Liver (tissue), 9 donors: ENCODE results near the gene RAD51B. TPM values are rescaled to one million over a fixed set of nuclear protein-coding genes. Genes with fewer than 3 reads are reported as not detected.

Experiments used
- DNase-seq: peaks from one replicate; pipeline ENCODE4 v3.0.0-alpha.2; 2017; ENCODE audit warnings: low spot score
- H3K27ac ChIP-seq, 2 donors: one replicate each; pipeline ENCODE4 v1.7.0; 2013; ENCODE audit warnings: inconsistent platforms in 2 of 2, low read length in 2 of 2, control low read depth in 1 of 2, low read depth in 1 of 2, mild to moderate bottlenecking in 1 of 2
- H3K27me3 ChIP-seq, 4 donors: one replicate each; pipeline versions ENCODE4 v1.6.1 to v1.7.0; 2013; ENCODE audit warnings: low read length in 3 of 4, inconsistent platforms in 1 of 4, mild to moderate bottlenecking in 1 of 4, moderate library complexity in 1 of 4; ENCODE audit not compliant: control insufficient read depth in 4 of 4, insufficient read depth in 4 of 4
- H3K36me3 ChIP-seq, 4 donors: one replicate each; pipeline versions ENCODE4 v1.6.1 to v1.7.0; 2013; ENCODE audit warnings: low read length in 3 of 4, mild to moderate bottlenecking in 3 of 4, low read depth in 1 of 4, moderate library complexity in 1 of 4; ENCODE audit not compliant: control insufficient read depth in 4 of 4, insufficient read depth in 3 of 4
- H3K4me1 ChIP-seq, 4 donors: one replicate each; pipeline versions ENCODE4 v1.6.1 to v1.7.0; 2013; ENCODE audit warnings: low read length in 3 of 4, mild to moderate bottlenecking in 3 of 4, moderate library complexity in 1 of 4; ENCODE audit not compliant: control insufficient read depth in 4 of 4, insufficient read depth in 4 of 4
- H3K4me3 ChIP-seq, 3 donors: one replicate each; pipeline versions ENCODE4 v1.6.1 to v1.7.0; 2013; ENCODE audit warnings: low read length in 3 of 3, control low read depth in 1 of 3, low read depth in 1 of 3, mild to moderate bottlenecking in 1 of 3
- H3K9ac ChIP-seq, 2 donors: one replicate each; pipeline ENCODE4 v1.7.0; 2013; ENCODE audit warnings: low read length in 2 of 2, mild to moderate bottlenecking in 2 of 2, moderate library complexity in 2 of 2, control low read depth in 1 of 2, low read depth in 1 of 2
- H3K9me3 ChIP-seq, 4 donors: one replicate each; pipeline versions ENCODE4 v1.6.1 to v1.7.0; 2013; ENCODE audit warnings: low read length in 3 of 4; ENCODE audit not compliant: control insufficient read depth in 4 of 4
- EGR1 ChIP-seq, 2 donors: IDR thresholded peaks; 2 replicates each; pipeline ENCODE4 v1.6.1; 2016 to 2018; ENCODE audit warnings: antibody characterized with exemption in 2 of 2, low read depth in 2 of 2
- FOXA2 ChIP-seq: IDR thresholded peaks from 2 replicates; pipeline ENCODE4 v1.6.1; 2016; ENCODE audit warnings: antibody characterized with exemption
- GABPA ChIP-seq, 2 donors: IDR thresholded peaks in 1 of 2; conservative IDR thresholded peaks in 1 of 2; 2 replicates each; pipeline ENCODE4 v1.6.1; 2016; ENCODE audit warnings: antibody characterized with exemption in 2 of 2, mild to moderate bottlenecking in 1 of 2, moderate library complexity in 1 of 2
- HNF4A ChIP-seq, 2 donors: conservative IDR thresholded peaks; 2 replicates each; pipeline ENCODE4 v1.6.1; 2016; ENCODE audit warnings: antibody characterized with exemption in 2 of 2, mild to moderate bottlenecking in 2 of 2
- JUND ChIP-seq, 2 donors: IDR thresholded peaks; 2 replicates each; pipeline ENCODE4 v1.6.1; 2016; ENCODE audit warnings: antibody characterized with exemption in 2 of 2
- NR2F2 ChIP-seq: IDR thresholded peaks from 2 replicates; pipeline ENCODE4 v1.6.1; 2016; ENCODE audit warnings: antibody characterized with exemption
- RAD21 ChIP-seq, 2 donors: IDR thresholded peaks; 2 replicates each; pipeline ENCODE4 v1.6.1; 2016; ENCODE audit warnings: antibody characterized with exemption in 2 of 2, mild to moderate bottlenecking in 2 of 2
- SP1 ChIP-seq: IDR thresholded peaks from 2 replicates; pipeline ENCODE4 v1.6.1; 2018; ENCODE audit warnings: antibody characterized with exemption, mild to moderate bottlenecking
- TAF1 ChIP-seq: conservative IDR thresholded peaks from 2 replicates; pipeline ENCODE4 v1.6.1; 2016; ENCODE audit warnings: antibody characterized with exemption, mild to moderate bottlenecking
- WGBS: extraction: QIAGEN DNeasy Blood & Tissue Kit; methylation state at CpG from one replicate; pipeline ENCODE4 v1.1.7; 2013; 5-methylcytosine and 5-hydroxymethylcytosine counted together
- polyA plus RNA-seq, 2 donors: library from polyadenylated mRNA; stranded (reverse) in 1 of 2; unstranded in 1 of 2; fragments of 200-250 nt in 1 of 2; fragments of >200 nt in 1 of 2; fragmentation: Nextera tagmentation in 1 of 2; extraction: Ambion mirVana in 1 of 2; gene quantifications; one replicate each; pipeline versions ENCODE4 v1.2.1 to v1.2.3, GENCODE V29; 2013 to 2015
- total RNA-seq, 2 donors: library from RNA; depleted of rRNA; stranded (reverse); fragments of >200 nt; gene quantifications; one replicate each; pipeline ENCODE4 v1.2.3, GENCODE V29; 2014
- TF ChIP-seq, protein P1 (sequence below): IDR thresholded peaks from 2 replicates; pipeline ENCODE4 v1.6.1; 2016; ENCODE audit warnings: antibody characterized with exemption
- TF ChIP-seq, protein P2 (sequence below): IDR thresholded peaks from 2 replicates; pipeline ENCODE4 v1.6.1; 2016; ENCODE audit warnings: antibody characterized with exemption, mild to moderate bottlenecking
- donor health status: healthy.
- donor health status: healthy.
- donor health status: healthy.
- donor health status: healthy.
- donor health status: healthy.

RAD51B gene
- total and polyA plus RNA-seq, 4 donors = 0.81 to 12.9 (median 2.4) TPM

DNA sequence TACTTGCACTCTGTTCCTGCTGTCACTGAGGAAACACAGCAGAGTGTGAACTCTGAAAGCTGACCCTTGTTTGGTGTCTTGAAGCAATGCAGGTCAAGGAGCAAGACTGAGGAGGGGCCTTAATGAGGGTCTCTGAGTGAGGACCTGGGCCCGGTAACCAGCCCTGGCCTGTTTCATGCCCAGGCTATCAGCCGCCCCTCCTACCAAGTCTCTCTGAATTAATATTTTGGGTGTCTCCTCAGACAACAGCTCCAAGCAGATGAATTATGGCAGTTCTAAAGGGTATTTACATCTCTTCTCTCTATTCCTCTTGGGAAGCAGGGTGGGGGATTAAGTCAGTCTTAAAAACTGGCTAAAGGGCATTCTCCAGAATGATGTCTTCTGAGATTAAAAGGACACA, 578.8 kb downstream of the RAD51B start:
- 98% methylated on average over 2 of the region's 2 CpGs for WGBS

DNA sequence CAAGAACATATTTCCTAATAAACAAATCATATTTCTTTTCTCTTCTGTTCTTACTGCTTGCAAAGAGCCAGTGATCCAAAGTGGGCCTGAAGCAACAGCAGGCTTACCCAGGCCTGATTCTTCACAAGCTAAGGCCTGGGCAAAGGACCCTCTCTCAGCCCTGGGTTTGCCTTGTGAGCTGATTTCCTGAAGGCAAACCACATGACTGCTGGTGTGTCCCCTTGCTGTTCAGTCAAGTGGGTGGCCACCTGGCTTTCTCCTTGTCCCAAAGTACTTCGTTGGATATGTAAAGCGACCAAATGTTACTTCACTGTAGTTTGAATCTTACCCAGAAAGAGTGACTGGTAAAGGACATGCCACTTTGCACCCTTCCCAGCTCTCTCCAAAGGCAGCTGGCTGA, 580.4 kb downstream of the RAD51B start:
- TF ChIP-seq, protein P1, sequence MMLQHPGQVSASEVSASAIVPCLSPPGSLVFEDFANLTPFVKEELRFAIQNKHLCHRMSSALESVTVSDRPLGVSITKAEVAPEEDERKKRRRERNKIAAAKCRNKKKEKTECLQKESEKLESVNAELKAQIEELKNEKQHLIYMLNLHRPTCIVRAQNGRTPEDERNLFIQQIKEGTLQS = no peak
- H3K27ac ChIP-seq = no peak overlapping the region
- H3K36me3 ChIP-seq = no peaks in the 10 kb centered on the region
- H3K27me3 ChIP-seq = no peaks in the 10 kb centered on the region
- no peaks in the 10 kb centered on the region for H3K9me3 ChIP-seq
- DNase-seq = no peak
- peaks cover 0 to 2% (median 0%) of the 10 kb centered on the region in 4 donors for H3K4me1 ChIP-seq
- no peak overlapping the region for H3K9ac ChIP-seq
- 96% methylated on average over 2 of the region's 2 CpGs for WGBS
- no peak overlapping the region for H3K4me3 ChIP-seq

More for the DNA sequence above, 578.8 kb downstream of the RAD51B start:
- Histone ChIP-seq H3K27ac (no peak overlapping the region), H3K4me3 (no peak overlapping the region), H3K4me1 (peaks cover 0 to 4% (median 0%) of the 10 kb centered on the region in 4 donors), H3K9me3 (no peaks in the 10 kb centered on the region), H3K36me3 (no peaks in the 10 kb centered on the region), H3K27me3 (no peaks in the 10 kb centered on the region), H3K9ac (no peak overlapping the region)
- DNase-seq = no peak
- TF ChIP-seq GABPA (IDR thresholded peaks at IDR 0.05 in 1 of 2, conservative IDR thresholded peaks at IDR 0.05 in 1 of 2) (no peak), SP1 (no peak), NR2F2 (no peak), JUND (IDR thresholded peaks at IDR 0.05) (no peak), EGR1 (IDR thresholded peaks at IDR 0.05; ENCODE audit: low read depth in 2 of 2) (no peak)
- TF ChIP-seq, protein P2, sequence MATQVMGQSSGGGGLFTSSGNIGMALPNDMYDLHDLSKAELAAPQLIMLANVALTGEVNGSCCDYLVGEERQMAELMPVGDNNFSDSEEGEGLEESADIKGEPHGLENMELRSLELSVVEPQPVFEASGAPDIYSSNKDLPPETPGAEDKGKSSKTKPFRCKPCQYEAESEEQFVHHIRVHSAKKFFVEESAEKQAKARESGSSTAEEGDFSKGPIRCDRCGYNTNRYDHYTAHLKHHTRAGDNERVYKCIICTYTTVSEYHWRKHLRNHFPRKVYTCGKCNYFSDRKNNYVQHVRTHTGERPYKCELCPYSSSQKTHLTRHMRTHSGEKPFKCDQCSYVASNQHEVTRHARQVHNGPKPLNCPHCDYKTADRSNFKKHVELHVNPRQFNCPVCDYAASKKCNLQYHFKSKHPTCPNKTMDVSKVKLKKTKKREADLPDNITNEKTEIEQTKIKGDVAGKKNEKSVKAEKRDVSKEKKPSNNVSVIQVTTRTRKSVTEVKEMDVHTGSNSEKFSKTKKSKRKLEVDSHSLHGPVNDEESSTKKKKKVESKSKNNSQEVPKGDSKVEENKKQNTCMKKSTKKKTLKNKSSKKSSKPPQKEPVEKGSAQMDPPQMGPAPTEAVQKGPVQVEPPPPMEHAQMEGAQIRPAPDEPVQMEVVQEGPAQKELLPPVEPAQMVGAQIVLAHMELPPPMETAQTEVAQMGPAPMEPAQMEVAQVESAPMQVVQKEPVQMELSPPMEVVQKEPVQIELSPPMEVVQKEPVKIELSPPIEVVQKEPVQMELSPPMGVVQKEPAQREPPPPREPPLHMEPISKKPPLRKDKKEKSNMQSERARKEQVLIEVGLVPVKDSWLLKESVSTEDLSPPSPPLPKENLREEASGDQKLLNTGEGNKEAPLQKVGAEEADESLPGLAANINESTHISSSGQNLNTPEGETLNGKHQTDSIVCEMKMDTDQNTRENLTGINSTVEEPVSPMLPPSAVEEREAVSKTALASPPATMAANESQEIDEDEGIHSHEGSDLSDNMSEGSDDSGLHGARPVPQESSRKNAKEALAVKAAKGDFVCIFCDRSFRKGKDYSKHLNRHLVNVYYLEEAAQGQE = no peak
- TF ChIP-seq, protein P1 = no peak

DNA sequence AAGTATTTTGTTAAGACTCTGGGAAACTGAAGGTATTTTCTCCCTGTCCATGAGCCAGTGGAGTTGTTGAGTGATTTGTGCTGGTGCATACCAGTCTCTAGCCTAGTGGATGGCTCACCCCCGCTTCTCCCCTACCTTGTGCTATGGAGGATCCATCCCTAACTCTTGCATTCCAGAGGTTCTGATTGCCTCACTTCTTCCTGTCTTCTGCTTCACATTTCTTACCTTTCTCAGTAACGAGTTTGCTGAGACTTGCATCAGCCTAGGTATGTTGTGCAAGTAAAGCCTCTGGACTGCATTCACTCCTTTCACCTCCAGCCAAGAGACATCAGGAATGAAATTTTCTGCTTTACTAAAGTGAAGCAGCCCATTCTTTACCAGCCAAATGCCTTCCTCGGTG, 581.7 kb downstream of the RAD51B start:
- no peak overlapping the region for H3K27ac ChIP-seq
- WGBS = 82% methylated on average over 3 of the region's 3 CpGs

DNA sequence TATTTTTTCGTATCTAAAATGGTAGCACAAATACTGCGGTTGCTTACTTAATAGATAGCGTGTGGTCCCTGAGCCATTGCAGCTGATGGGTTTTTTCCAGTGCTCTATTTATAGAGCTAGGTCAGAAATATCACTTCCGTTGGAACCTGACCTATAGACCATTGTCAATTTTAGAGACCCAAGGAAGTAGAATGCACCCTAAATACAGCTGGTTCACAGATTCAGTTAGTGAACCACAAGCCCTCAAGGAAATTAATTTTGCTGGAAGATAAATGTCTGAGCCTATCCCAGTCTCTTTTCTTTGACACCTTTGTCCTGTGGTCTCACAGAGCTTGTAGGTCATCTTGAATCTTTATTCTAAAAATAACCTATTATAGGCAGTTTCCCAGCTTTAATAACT, 582.3 kb downstream of the RAD51B start:
- 78% methylated on average over 4 of the region's 4 CpGs for WGBS
- DNase-seq = no peak
- Histone ChIP-seq H3K27ac (no peak overlapping the region), H3K27me3 (no peaks in the 10 kb centered on the region), H3K36me3 (no peaks in the 10 kb centered on the region), H3K9me3 (no peaks in the 10 kb centered on the region), H3K9ac (no peak overlapping the region), H3K4me3 (no peak overlapping the region), H3K4me1 (peaks cover 0 to 2% (median 0%) of the 10 kb centered on the region in 4 donors)
- peak in 1 of 2 donors; percentile 18 for TF ChIP-seq JUND (IDR thresholded peaks at IDR 0.05)
- no peak for TF ChIP-seq FOXA2
- TF ChIP-seq, protein P1 = no peak
- TF ChIP-seq HNF4A (conservative IDR thresholded peaks at IDR 0.05) = no peak
- peak; percentile 66 for TF ChIP-seq NR2F2
- TF ChIP-seq TAF1 = no peak

More for the DNA sequence above, 581.7 kb downstream of the RAD51B start:
- Histone ChIP-seq H3K27me3 (no peaks in the 10 kb centered on the region), H3K9ac (no peak overlapping the region), H3K36me3 (no peaks in the 10 kb centered on the region), H3K4me1 (peaks cover 0 to 2% (median 0%) of the 10 kb centered on the region in 4 donors), H3K9me3 (no peaks in the 10 kb centered on the region), H3K4me3 (no peak overlapping the region)
- no peak for DNase-seq
- TF ChIP-seq HNF4A (conservative IDR thresholded peaks at IDR 0.05) (no peak), RAD21 (IDR thresholded peaks at IDR 0.05) (peak in 1 of 2 donors; percentile 10)
